IPS-18a (cell line): ENCODE data around the gene IQGAP2.
"Not testable (repeated sequence)": the region's sequence is repeated elsewhere in the genome, so short reads cannot be mapped to it uniquely, and the experiment has no call there.

ENCODE experiments used
- H3K27ac ChIP-seq: one replicate; pipeline ENCODE4 v1.5.1; 2013; ENCODE audit warnings: low read length
- H3K27me3 ChIP-seq: one replicate; pipeline ENCODE4 v1.6.1; 2013; ENCODE audit warnings: mild to moderate bottlenecking, low read length; ENCODE audit not compliant: control insufficient read depth, insufficient read depth
- H3K36me3 ChIP-seq: one replicate; pipeline ENCODE4 v1.6.1; 2013; ENCODE audit warnings: low read depth, low read length; ENCODE audit not compliant: control insufficient read depth
- H3K4me1 ChIP-seq: one replicate; pipeline ENCODE4 v1.6.1; 2013; ENCODE audit warnings: low read depth, low read length; ENCODE audit not compliant: control insufficient read depth
- H3K4me3 ChIP-seq: one replicate; pipeline ENCODE4 v1.5.1; 2013; ENCODE audit warnings: low read length
- H3K9ac ChIP-seq: one replicate; pipeline ENCODE4 v1.6.1; 2013; ENCODE audit warnings: mild to moderate bottlenecking, low read length, moderate library complexity
- H3K9me3 ChIP-seq: one replicate; pipeline ENCODE4 v1.6.1; 2013; ENCODE audit warnings: low read depth, low read length; ENCODE audit not compliant: control insufficient read depth

Gene IQGAP2, protein sequence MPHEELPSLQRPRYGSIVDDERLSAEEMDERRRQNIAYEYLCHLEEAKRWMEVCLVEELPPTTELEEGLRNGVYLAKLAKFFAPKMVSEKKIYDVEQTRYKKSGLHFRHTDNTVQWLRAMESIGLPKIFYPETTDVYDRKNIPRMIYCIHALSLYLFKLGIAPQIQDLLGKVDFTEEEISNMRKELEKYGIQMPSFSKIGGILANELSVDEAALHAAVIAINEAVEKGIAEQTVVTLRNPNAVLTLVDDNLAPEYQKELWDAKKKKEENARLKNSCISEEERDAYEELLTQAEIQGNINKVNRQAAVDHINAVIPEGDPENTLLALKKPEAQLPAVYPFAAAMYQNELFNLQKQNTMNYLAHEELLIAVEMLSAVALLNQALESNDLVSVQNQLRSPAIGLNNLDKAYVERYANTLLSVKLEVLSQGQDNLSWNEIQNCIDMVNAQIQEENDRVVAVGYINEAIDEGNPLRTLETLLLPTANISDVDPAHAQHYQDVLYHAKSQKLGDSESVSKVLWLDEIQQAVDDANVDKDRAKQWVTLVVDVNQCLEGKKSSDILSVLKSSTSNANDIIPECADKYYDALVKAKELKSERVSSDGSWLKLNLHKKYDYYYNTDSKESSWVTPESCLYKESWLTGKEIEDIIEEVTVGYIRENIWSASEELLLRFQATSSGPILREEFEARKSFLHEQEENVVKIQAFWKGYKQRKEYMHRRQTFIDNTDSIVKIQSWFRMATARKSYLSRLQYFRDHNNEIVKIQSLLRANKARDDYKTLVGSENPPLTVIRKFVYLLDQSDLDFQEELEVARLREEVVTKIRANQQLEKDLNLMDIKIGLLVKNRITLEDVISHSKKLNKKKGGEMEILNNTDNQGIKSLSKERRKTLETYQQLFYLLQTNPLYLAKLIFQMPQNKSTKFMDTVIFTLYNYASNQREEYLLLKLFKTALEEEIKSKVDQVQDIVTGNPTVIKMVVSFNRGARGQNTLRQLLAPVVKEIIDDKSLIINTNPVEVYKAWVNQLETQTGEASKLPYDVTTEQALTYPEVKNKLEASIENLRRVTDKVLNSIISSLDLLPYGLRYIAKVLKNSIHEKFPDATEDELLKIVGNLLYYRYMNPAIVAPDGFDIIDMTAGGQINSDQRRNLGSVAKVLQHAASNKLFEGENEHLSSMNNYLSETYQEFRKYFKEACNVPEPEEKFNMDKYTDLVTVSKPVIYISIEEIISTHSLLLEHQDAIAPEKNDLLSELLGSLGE (N-terminal part only)

DNA sequence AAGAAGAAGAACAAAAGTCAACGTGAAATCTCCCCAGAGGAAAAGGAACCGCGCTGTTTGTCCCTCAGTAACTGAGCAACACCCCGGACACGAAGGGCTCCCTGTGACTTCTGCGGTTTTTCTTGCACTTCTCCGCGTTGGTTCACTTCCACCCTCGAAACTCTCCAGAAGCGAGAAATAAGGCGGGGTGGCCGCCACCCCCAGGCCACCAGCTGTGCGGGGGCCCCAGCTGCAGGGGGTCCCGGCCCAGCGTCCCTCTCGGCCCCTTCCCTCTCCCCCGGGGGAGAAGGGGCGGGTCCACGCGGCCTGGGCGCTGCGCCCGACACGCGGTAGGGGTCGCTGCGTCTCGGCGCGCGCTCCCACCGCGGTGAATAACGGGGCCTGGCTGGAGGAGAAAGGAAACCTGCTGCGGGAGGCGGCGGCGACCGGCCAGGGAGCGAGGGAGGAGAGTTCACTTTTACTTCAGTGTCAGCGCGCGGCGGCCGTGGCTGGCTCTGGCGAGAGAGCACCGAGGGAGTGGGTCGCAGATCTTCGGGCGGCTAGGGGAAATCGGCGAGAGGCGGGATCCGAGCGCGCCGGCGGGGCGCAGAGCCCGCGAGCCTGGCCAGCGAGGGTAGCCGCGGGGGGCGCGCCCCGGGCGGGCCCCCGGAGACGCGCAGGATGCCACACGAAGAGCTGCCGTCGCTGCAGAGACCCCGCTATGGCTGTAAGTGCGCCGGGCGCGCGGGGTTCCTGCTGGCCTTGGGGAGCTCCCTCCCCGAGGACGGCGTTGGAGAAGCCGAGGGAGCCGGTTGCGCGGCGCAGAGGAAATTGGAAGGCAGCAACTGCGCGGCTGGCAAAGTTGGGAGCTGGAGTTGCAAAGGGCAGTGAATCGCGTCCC is at the start of gene IQGAP2:
Gene IQGAP2 (plus strand): TSS at position 400 of the 880 bp plus-strand sequence. CDS start 261 bp downstream, at position 661.
- H3K9ac ChIP-seq = peak within 1 kb of the TSS; percentile 78
- no peaks in the 10 kb centered on the region for H3K36me3 ChIP-seq
- H3K4me3 ChIP-seq = peak within 1 kb of the TSS; percentile 82
- peaks cover 5% of the 10 kb centered on the region for H3K4me1 ChIP-seq
- H3K9me3 ChIP-seq = no peaks in the 10 kb centered on the region
- no peak within 1 kb of the TSS for H3K27ac ChIP-seq
- no peaks in the 10 kb centered on the region for H3K27me3 ChIP-seq

DNA sequence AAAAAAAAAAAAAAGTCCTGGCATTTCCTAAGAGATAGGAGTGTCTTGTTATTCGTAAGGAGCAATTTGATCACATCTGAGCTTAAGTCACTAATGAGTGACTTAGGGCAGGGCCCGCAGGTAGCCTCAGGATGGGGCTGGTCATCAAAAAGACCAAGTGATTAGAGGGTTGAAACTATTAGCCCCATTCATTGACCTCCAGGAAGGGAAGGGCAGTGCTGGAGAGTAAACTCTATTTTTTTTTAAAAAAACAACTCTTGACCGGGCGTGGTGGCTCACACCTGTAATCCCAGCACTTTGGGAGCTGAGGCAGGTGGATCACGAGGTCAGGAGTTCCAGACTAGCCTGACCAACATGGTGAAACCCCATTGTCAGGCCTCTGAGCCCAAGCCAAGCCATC is 46.2 kb upstream of the IQGAP2 start:
- Histone ChIP-seq H3K4me3 (no peak overlapping the region), H3K4me1 (peaks cover 5% of the 10 kb centered on the region), H3K36me3 (no peaks in the 10 kb centered on the region), H3K27me3 (no peaks in the 10 kb centered on the region), H3K9ac (no peak overlapping the region), H3K9me3 (no peaks in the 10 kb centered on the region), H3K27ac (no peak overlapping the region)

DNA sequence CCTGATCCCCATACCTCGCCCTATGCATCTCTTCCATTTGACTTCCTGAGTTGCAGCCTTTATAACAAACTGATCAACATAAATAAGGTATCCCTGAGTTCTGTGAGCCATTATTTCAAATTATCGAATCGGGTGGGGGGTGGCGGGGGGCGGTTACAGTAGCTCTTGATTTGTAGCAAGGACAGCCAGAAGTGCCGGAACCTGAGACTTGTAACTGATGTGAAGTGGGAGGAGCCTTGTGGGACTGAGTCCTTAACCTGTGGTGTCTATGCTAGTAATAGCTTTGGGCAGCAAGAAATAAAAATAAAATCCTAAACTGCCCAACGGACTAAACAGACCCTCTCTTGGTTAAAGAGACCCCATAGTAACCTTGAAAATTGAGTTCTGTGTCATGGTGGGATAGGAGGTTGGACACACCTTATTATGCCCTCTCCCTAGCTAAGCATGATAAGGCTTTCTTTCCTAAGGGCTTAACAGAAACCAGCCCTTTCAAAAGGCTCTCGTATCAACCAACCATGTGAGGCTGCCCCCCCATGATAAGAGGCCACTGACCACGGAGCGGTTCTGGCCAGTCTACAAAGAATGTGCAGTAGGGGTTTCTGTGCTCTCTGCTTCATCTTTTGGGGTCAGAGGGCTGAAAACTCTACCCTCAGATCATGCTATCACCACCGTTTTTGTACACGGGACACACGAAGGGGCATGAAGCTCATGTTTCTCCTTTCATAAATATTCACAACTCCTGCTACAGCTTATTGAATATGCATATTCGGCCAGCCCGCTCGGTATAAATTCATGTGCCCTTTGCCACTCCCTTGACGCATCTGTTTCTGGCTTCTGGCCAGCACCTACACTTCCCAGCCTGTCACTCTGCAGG is 39.5 kb upstream of the IQGAP2 start:
- no peaks in the 10 kb centered on the region for H3K36me3 ChIP-seq
- no peaks in the 10 kb centered on the region for H3K4me1 ChIP-seq
- H3K27ac ChIP-seq = no peak overlapping the region
- H3K9ac ChIP-seq = no peak overlapping the region
- H3K9me3 ChIP-seq = no peaks in the 10 kb centered on the region
- no peaks in the 10 kb centered on the region for H3K27me3 ChIP-seq
- H3K4me3 ChIP-seq = no peak overlapping the region

DNA sequence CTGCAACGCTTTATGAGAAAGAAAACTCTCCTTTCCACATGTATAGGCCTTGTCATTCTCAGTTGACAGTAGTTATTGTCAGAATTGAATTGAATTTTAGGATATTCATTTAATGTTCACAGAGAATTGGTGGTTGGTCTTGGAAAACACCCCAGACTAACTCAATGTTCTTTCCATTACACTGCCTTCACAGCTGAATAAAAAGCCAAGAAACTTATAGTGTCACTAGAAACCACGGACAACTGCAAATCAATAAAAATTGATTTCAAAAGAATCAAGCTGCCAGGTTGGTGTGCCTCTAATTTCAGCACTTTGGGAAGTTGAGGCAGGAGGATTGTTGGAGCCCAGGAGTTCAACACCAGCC is 38.9 kb upstream of the IQGAP2 start:
- no peaks in the 10 kb centered on the region for H3K9me3 ChIP-seq
- no peaks in the 10 kb centered on the region for H3K36me3 ChIP-seq
- H3K27me3 ChIP-seq = no peaks in the 10 kb centered on the region
- H3K4me1 ChIP-seq = no peaks in the 10 kb centered on the region
- no peak overlapping the region for H3K9ac ChIP-seq
- no peak overlapping the region for H3K4me3 ChIP-seq
- no peak overlapping the region for H3K27ac ChIP-seq

DNA sequence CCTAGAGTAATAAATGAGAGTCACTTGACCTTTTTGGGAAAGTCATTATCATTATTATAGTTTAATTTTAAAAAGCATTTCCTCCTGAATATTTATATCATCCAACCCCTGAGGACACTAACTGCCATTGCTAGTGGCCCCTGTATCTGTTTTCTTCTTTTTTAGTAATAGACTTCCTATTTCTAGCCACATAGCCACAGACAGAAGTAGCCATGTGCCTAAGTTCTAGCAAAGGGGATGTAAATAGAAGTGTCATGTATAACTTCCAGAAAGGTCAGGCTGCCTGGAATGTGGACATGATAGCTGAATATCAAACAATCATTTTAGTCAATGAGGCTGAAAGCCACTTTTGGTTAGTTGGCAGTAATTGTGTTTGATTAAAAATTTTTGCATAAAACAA is 37.5 kb upstream of the IQGAP2 start:
- H3K27me3 ChIP-seq = no peaks in the 10 kb centered on the region
- H3K4me1 ChIP-seq = no peaks in the 10 kb centered on the region

DNA sequence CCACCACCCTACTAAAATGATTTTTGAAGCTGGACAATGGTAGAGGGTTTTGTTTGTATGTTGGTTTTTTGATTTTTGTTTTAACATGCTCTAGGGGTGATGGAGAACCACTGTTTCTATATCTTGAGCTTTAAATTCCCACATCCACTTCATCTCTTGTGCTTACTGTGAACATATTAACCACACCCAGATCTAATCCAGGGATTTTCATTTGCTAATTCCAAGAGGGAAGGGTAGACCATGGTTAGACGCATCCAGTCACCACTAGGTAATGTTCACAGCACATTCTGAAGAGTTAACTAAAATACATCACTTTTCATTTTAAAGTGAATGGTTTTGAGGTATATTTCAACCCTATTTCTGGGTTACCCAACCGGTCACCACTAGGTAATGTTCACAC is 36.5 kb upstream of the IQGAP2 start:
- Histone ChIP-seq H3K4me3 (no peak overlapping the region), H3K9ac (no peak overlapping the region), H3K27me3 (no peaks in the 10 kb centered on the region), H3K27ac (no peak overlapping the region), H3K4me1 (no peaks in the 10 kb centered on the region), H3K9me3 (no peaks in the 10 kb centered on the region), H3K36me3 (no peaks in the 10 kb centered on the region)

More for the DNA sequence above, 37.5 kb upstream of the IQGAP2 start:
- H3K9me3 ChIP-seq = no peaks in the 10 kb centered on the region
- H3K27ac ChIP-seq = no peak overlapping the region
- no peak overlapping the region for H3K9ac ChIP-seq
- H3K4me3 ChIP-seq = no peak overlapping the region
- no peaks in the 10 kb centered on the region for H3K36me3 ChIP-seq

DNA sequence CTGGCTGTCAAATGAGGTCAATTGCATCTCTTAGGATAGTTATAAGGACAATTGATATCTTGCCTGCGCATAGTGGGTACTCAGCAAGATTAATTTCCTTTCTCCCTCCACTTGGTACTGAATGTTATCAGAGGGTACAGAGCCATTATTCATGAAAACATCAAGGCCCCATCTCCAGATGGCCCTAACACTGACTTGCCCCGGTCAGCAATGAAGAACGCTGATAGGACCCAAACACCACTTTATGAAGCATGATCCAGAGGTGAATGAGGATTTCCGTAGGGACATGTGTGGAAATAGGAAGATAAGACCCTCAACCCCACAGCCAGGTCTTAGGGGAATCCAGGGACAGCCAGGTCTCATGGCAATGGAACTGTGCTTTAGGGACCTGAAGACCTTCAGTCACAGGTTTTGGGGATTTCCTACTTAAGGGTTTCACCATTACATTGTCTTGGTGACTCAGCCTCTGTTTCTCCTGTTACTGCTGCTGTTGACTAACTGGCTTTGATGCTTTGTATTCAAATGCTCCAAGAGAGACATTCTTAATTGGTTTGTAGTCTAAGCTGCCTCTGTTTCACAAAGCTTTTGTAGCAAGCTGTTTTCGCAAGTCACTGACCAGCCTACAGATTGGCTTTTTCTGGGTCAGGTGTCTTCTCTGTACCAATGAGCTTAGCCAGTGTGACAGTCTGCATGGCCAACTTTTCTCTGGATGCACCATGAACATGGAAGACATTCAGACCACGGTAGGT is 35.3 kb upstream of the IQGAP2 start:
- H3K27me3 ChIP-seq = no peaks in the 10 kb centered on the region
- H3K4me3 ChIP-seq = no peak overlapping the region
- no peaks in the 10 kb centered on the region for H3K9me3 ChIP-seq
- no peak overlapping the region for H3K27ac ChIP-seq
- H3K4me1 ChIP-seq = no peaks in the 10 kb centered on the region
- no peaks in the 10 kb centered on the region for H3K36me3 ChIP-seq
- H3K9ac ChIP-seq = no peak overlapping the region

DNA sequence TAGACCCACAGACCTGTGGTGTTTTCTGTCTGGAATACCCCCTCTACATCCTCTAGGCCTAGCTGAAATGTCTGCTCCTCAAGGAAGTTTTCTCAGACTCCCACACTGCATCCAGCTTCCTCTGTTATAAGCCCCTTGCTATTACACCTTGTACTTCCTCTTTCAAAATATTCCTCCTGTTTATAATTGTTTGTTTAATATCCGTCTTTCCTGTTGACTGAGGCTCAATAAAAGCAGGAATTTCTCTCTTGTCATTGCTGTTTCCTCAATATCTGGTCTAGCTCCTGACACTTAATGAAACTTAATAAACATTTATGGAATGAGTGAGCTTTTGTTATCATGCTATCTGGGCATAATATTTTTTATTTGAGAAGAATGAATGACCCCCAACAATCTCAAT is 34.1 kb upstream of the IQGAP2 start:
- H3K9ac ChIP-seq = no peak overlapping the region
- H3K9me3 ChIP-seq = no peaks in the 10 kb centered on the region
- no peak overlapping the region for H3K4me3 ChIP-seq
- H3K27ac ChIP-seq = no peak overlapping the region
- no peaks in the 10 kb centered on the region for H3K27me3 ChIP-seq
- H3K4me1 ChIP-seq = no peaks in the 10 kb centered on the region
- no peaks in the 10 kb centered on the region for H3K36me3 ChIP-seq

DNA sequence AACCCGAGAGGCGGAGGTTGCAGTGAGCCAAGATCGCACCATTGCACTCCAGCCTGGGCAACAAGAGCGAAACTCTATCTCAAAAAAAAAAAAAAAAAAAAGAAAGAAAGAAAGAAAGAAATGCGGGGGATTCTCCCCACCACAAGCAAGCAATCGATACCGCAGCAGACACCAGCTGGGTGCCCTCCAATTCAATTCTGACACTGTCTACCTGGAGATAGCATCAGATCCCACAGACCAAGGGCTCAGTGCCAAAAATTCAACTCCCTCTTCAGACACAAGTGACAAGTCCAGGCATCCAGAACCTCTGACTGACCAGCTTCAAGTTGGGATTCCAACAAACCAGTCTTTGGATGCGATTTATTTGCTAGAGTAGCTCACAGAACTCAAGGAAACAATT is 33.4 kb upstream of the IQGAP2 start:
- not testable (repeated sequence) for H3K9me3 ChIP-seq, H3K27ac ChIP-seq, H3K27me3 ChIP-seq, H3K9ac ChIP-seq, H3K36me3 ChIP-seq, H3K4me1 ChIP-seq, H3K4me3 ChIP-seq

DNA sequence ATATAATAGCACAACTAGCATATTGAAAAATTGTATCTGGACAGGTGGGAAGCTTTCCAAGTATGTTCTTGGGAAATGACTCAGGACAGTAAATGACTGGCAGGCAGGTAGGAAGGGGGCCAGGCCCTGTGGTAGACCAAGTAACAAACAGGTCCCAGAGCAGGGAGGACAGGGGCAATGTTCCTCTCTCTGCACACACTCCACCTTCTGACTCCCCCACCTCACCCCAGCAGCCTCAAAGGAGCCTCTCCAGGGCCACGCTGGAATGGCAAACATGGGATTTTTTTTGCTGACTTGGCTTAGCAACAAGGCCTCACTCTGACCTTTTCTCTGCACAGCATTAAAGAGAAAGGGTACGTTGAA is 31.1 kb upstream of the IQGAP2 start:
- Histone ChIP-seq H3K27me3 (no peaks in the 10 kb centered on the region), H3K9me3 (no peaks in the 10 kb centered on the region), H3K9ac (no peak overlapping the region), H3K4me1 (no peaks in the 10 kb centered on the region), H3K36me3 (no peaks in the 10 kb centered on the region), H3K27ac (no peak overlapping the region), H3K4me3 (no peak overlapping the region)
